Loucy (cell line): Measurements from ENCODE around the gene PGP.

Experiments used
- H2AFZ ChIP-seq: fragments of 200-600 bp; sonication (generic); 2 replicates; pipeline ENCODE4 v1.6.0; 2016; ENCODE audit warnings: antibody characterized with exemption, mild to moderate bottlenecking, low read length, moderate library complexity
- H3F3A ChIP-seq: fragments of 200-600 bp; 2 replicates; pipeline ENCODE4 v1.6.0; 2016; ENCODE audit warnings: antibody characterized with exemption, low read depth, mild to moderate bottlenecking
- H3K27me3 ChIP-seq: fragments of 200-600 bp; sonication (generic); 2 replicates; pipeline ENCODE4 v1.6.1; 2014; ENCODE audit warnings: low read length, mild to moderate bottlenecking; ENCODE audit not compliant: insufficient read depth, poor library complexity, severe bottlenecking
- H3K36me3 ChIP-seq: fragments of 200-600 bp; sonication (generic); 2 replicates; pipeline ENCODE4 v1.6.1; 2016; ENCODE audit warnings: low read length; ENCODE audit not compliant: insufficient read depth
- H3K4me1 ChIP-seq: fragments of 200-600 bp; sonication (generic); 2 replicates; pipeline ENCODE4 v1.5.1; 2014; ENCODE audit warnings: low read length, mild to moderate bottlenecking; ENCODE audit not compliant: insufficient read depth, poor library complexity, severe bottlenecking
- H3K4me2 ChIP-seq: fragments of 200-600 bp; sonication (generic); 2 replicates; pipeline ENCODE4 v1.6.0; 2014; ENCODE audit warnings: antibody characterized with exemption, low read length, low read depth, mild to moderate bottlenecking; ENCODE audit not compliant: poor library complexity, severe bottlenecking
- H3K4me3 ChIP-seq: fragments of 200-600 bp; sonication (generic); 2 replicates; pipeline ENCODE4 v1.5.1; 2014; ENCODE audit warnings: low read length, mild to moderate bottlenecking, mixed read lengths; ENCODE audit not compliant: poor library complexity, severe bottlenecking
- H3K79me2 ChIP-seq: fragments of 200-600 bp; sonication (generic); 2 replicates; pipeline ENCODE4 v1.6.1; 2014; ENCODE audit warnings: low read length; ENCODE audit not compliant: insufficient read depth
- H3K9ac ChIP-seq: fragments of 200-600 bp; sonication (generic); 2 replicates; pipeline ENCODE4 v1.6.0; 2014; ENCODE audit warnings: mild to moderate bottlenecking, low read depth, low read length, moderate library complexity; ENCODE audit not compliant: poor library complexity, severe bottlenecking
- H3K9me2 ChIP-seq: fragments of 200-600 bp; sonication (generic); replicated peaks from 2 replicates; pipeline ENCODE4 v1.6.1; 2016; ENCODE audit warnings: low read depth, low read length, mixed read lengths
- H3K9me3 ChIP-seq: fragments of 200-600 bp; sonication (generic); 2 replicates; pipeline ENCODE4 v1.6.1; 2014; ENCODE audit warnings: mild to moderate bottlenecking, antibody characterized with exemption, low read length, low read depth; ENCODE audit not compliant: insufficient read depth
- H4K20me1 ChIP-seq: fragments of 200-600 bp; sonication (generic); 2 replicates; pipeline ENCODE4 v1.6.0; 2014; ENCODE audit warnings: antibody characterized with exemption, low read length, mild to moderate bottlenecking; ENCODE audit not compliant: insufficient read depth, poor library complexity, severe bottlenecking
- EZH2phosphoT487 ChIP-seq: fragments of 200-600 bp; IDR thresholded peaks from 2 replicates; pipeline ENCODE4 v1.6.1; 2018; ENCODE audit warnings: antibody characterized with exemption, mild to moderate bottlenecking, moderate library complexity, borderline replicate concordance
- TF ChIP-seq, protein P1 (sequence below): fragments of 200-600 bp; sonication (generic); conservative IDR thresholded peaks from 2 replicates; pipeline ENCODE4 v1.5.1; 2014; ENCODE audit warnings: mild to moderate bottlenecking, antibody characterized with exemption, low read length

Gene PGP

DNA sequence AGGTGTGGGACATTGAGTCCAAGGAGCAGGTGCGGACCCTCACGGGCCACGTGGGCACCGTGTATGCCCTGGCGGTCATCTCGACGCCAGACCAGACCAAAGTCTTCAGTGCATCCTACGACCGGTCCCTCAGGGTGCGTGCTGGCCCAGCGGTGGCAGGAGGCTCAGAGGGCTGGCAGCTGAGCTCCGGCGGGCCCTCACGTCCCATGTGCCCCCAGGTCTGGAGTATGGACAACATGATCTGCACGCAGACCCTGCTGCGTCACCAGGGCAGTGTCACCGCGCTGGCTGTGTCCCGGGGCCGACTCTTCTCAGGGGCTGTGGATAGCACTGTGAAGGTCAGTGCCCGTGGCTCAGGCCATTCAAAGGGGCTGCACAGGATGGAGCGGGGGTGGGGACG is 38.6 kb downstream of the PGP start:
- Histone ChIP-seq H2AFZ (no peak overlapping the region), H3K79me2 (no peaks in the 10 kb centered on the region), H3F3A (no peaks in the 10 kb centered on the region), H3K4me3 (no peak overlapping the region), H3K9me3 (no peaks in the 10 kb centered on the region), H4K20me1 (no peaks in the 10 kb centered on the region), H3K9ac (no peak overlapping the region), H3K36me3 (no peaks in the 10 kb centered on the region; the same call in 1 of the 2 replicates), H3K9me2 (no peaks in the 10 kb centered on the region), H3K4me1 (no peaks in the 10 kb centered on the region), H3K4me2 (no peak overlapping the region), H3K27me3 (no peaks in the 10 kb centered on the region)
- TF ChIP-seq, protein P1, sequence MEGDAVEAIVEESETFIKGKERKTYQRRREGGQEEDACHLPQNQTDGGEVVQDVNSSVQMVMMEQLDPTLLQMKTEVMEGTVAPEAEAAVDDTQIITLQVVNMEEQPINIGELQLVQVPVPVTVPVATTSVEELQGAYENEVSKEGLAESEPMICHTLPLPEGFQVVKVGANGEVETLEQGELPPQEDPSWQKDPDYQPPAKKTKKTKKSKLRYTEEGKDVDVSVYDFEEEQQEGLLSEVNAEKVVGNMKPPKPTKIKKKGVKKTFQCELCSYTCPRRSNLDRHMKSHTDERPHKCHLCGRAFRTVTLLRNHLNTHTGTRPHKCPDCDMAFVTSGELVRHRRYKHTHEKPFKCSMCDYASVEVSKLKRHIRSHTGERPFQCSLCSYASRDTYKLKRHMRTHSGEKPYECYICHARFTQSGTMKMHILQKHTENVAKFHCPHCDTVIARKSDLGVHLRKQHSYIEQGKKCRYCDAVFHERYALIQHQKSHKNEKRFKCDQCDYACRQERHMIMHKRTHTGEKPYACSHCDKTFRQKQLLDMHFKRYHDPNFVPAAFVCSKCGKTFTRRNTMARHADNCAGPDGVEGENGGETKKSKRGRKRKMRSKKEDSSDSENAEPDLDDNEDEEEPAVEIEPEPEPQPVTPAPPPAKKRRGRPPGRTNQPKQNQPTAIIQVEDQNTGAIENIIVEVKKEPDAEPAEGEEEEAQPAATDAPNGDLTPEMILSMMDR: no peak
- no peak for TF ChIP-seq EZH2phosphoT487

DNA sequence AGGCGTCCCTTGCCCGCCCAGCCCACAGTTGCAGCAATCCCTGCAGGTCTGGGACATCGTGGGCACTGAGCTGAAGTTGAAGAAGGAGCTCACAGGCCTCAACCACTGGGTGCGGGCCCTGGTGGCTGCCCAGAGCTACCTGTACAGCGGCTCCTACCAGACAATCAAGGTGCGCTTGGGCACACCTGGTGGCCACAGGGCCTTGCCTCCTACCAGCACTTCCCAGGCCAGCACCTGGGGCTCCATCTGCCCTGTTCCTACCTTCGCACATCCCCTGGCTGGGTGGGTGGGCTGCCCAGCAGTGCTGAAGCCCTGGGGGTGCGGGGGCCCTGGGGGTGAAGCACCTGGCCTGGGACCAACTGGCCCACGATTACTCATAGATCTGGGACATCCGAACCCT is 39.2 kb downstream of the PGP start:
- H3K4me1 ChIP-seq: no peaks in the 10 kb centered on the region
- H3K27me3 ChIP-seq: no peaks in the 10 kb centered on the region
- no peaks in the 10 kb centered on the region for H3F3A ChIP-seq
- H3K36me3 ChIP-seq: no peaks in the 10 kb centered on the region; the same call in 1 of the 2 replicates
- H3K79me2 ChIP-seq: no peaks in the 10 kb centered on the region
- H3K9me2 ChIP-seq: no peaks in the 10 kb centered on the region
- TF ChIP-seq EZH2phosphoT487: no peak
- TF ChIP-seq, protein P1: no peak
- no peaks in the 10 kb centered on the region for H3K9me3 ChIP-seq
- H2AFZ ChIP-seq: no peak overlapping the region
- H3K4me2 ChIP-seq: no peak overlapping the region
- H3K9ac ChIP-seq: no peak overlapping the region
- H3K4me3 ChIP-seq: no peak overlapping the region
- H4K20me1 ChIP-seq: no peaks in the 10 kb centered on the region

DNA sequence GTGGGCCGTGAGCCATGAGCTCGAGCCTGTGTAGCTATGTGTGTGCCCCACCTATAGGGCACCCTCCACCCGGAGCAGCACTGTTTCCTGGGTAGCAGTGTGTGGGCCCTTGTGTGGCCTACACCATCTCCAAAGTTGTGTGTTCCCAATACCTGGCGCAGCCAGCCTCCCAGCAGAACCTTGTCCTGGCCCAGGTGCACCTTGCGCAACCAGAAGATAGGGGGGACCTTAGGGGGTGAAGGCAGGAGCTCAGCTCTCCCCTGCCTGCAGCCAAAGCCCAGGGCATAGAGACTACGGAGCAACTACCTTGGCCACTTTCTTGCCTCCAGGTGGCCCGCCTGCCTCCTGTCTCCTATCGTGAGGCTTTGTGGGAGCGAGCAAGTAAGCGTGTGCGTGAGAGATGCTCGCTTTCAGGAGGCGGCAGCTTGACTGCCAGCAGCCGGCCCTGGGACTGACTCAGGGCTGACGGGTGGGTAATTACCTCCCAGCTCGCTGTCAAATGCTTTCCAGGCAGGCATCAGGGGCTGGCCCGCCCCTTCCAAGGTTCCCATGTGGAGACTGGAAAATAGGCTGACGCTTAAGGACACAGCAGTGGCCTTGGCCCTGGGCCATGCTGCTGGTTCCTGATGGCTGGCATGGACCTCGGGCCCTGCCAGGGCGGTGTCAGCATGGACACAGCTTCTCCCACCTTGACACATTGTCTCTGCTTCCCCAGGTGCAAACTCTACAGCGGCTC is 40.1 kb downstream of the PGP start:
- H4K20me1 ChIP-seq: no peaks in the 10 kb centered on the region
- TF ChIP-seq, protein P1: no peak

More for the DNA sequence above, 40.1 kb downstream of the PGP start:
- no peaks in the 10 kb centered on the region for H3K9me2 ChIP-seq
- H3F3A ChIP-seq: no peaks in the 10 kb centered on the region
- H3K9ac ChIP-seq: no peak overlapping the region
- no peak overlapping the region for H2AFZ ChIP-seq
- H3K4me1 ChIP-seq: no peaks in the 10 kb centered on the region
- no peak overlapping the region for H3K4me2 ChIP-seq
- H3K27me3 ChIP-seq: no peaks in the 10 kb centered on the region
- H3K36me3 ChIP-seq: no peaks in the 10 kb centered on the region; the same call in 1 of the 2 replicates
- H3K79me2 ChIP-seq: no peaks in the 10 kb centered on the region
- no peak overlapping the region for H3K4me3 ChIP-seq
- H3K9me3 ChIP-seq: no peaks in the 10 kb centered on the region
